Measurements from ENCODE around the gene CNTN4. TPM values are rescaled to one million over a fixed set of nuclear protein-coding genes. Genes with fewer than 3 reads are reported as not detected.
A peak's percentile ranks its signal among the peaks of the same experiment; 100 is the strongest.

Gene CNTN4
- total RNA-seq, 1 experiment from 2014 or later, result 1.6 TPM

DNA sequence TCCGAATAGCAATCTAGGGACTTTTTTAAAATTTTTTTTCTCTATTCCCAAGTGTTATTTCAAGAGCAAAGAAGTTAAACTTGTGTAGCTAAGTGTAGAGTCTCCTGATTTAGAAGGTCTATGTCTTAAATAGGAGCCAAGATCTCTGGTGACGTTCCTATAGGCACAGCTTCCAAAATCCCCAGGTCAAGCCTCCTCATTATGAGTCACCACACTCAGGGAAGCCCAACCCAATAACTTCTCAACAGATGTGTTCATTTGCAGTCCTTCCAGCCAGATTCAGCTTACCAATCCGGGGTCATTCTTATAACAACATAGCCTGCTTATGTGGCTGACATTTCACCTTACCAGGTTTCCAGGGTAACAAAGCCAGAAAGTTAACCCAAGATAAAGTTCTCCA lies 741.2 kb downstream of the CNTN4 start:
- Mint-ChIP-seq H3K36me3 (ENCODE audit: insufficient read depth in 1 of 3, low read depth in 3 of 3) (no peaks in the 10 kb centered on the region), H3K27ac (peak overlapping the region in 1 of 3 experiments; percentile 50; a peak in 2 of 7 replicates), H3K27me3 (ENCODE audit: low read depth) (no peaks in the 10 kb centered on the region; the same call in 1 of the 2 replicates), H3K4me3 (no peak overlapping the region), H3K9me3 (no peaks in the 10 kb centered on the region), H3K4me1 (peaks cover 0 to 3% of the 10 kb centered on the region in 2 experiments; a peak in 1 of 4 replicates)
- H4K5ac ChIP-seq (ENCODE audit: insufficient read length, low read depth, low read length), result no peak overlapping the region
- no peak overlapping the region for H2BK5ac ChIP-seq (ENCODE audit: insufficient read length, low read length)
- H3K18ac ChIP-seq (ENCODE audit: insufficient read length, low read depth, low read length), result no peak overlapping the region
- no peak overlapping the region for H3T11ph ChIP-seq (ENCODE audit: low read length)
- H3K79me1 ChIP-seq (ENCODE audit: insufficient read depth, low read depth, low read length, poor library complexity, severe bottlenecking), result no peaks in the 10 kb centered on the region
- no peaks in the 10 kb centered on the region for H3K27me3 ChIP-seq (ENCODE audit: insufficient read depth, low read length)
- H2BK12ac ChIP-seq (ENCODE audit: insufficient read length, low read depth, low read length), result no peak overlapping the region
- no peak for DNase-seq
- H4K20me1 ChIP-seq (ENCODE audit: control insufficient read depth, insufficient read depth, insufficient read length), result no peaks in the 10 kb centered on the region
- no peak overlapping the region for H2BK120ac ChIP-seq (ENCODE audit: low read depth, low read length, poor library complexity, severe bottlenecking)
- H3K23ac ChIP-seq (ENCODE audit: insufficient read length, low read depth, low read length), result no peak overlapping the region
- no peak overlapping the region for H2BK15ac ChIP-seq (ENCODE audit: low read depth, low read length)
- H3K9me3 ChIP-seq (ENCODE audit: control insufficient read depth, low read depth, low read length), result no peaks in the 10 kb centered on the region
- WGBS (ENCODE audit: extremely low coverage, insufficient read length, low lambda C conversion rate), result no CpG with 5 or more reads among the region's 3 CpGs
- H3K79me2 ChIP-seq (ENCODE audit: insufficient read depth, low read length), result no peaks in the 10 kb centered on the region
- H3K4me1 ChIP-seq (ENCODE audit: insufficient read depth, low read length), result no peaks in the 10 kb centered on the region
- H2AFZ ChIP-seq (ENCODE audit: low read length), result no peak overlapping the region
- H3K27ac ChIP-seq (ENCODE audit: insufficient read length, low read depth, low read length), result no peak overlapping the region
- H3K14ac ChIP-seq (ENCODE audit: insufficient read depth, low read length), result no peak overlapping the region
- no peak overlapping the region for H4K91ac ChIP-seq (ENCODE audit: insufficient read length, low read depth, low read length)
- no peak overlapping the region for H3K4me2 ChIP-seq (ENCODE audit: insufficient read depth, insufficient read length, low read length)
- H3K9ac ChIP-seq (ENCODE audit: extremely low read depth, insufficient read length, low read length), result no peak overlapping the region
- H2AK5ac ChIP-seq (ENCODE audit: insufficient read length, low read length), result no peak overlapping the region
- H3K23me2 ChIP-seq (ENCODE audit: insufficient read length, low read depth, low read length, poor library complexity, severe bottlenecking), result no peaks in the 10 kb centered on the region
- H3K56ac ChIP-seq (ENCODE audit: insufficient read length, low read depth, low read length), result no peak overlapping the region
- H4K8ac ChIP-seq (replicated peaks; ENCODE audit: insufficient read length, low read depth, low read length), result no peak overlapping the region
- H3K4ac ChIP-seq (ENCODE audit: low read depth, low read length), result no peak overlapping the region
- TF ChIP-seq, protein P1, sequence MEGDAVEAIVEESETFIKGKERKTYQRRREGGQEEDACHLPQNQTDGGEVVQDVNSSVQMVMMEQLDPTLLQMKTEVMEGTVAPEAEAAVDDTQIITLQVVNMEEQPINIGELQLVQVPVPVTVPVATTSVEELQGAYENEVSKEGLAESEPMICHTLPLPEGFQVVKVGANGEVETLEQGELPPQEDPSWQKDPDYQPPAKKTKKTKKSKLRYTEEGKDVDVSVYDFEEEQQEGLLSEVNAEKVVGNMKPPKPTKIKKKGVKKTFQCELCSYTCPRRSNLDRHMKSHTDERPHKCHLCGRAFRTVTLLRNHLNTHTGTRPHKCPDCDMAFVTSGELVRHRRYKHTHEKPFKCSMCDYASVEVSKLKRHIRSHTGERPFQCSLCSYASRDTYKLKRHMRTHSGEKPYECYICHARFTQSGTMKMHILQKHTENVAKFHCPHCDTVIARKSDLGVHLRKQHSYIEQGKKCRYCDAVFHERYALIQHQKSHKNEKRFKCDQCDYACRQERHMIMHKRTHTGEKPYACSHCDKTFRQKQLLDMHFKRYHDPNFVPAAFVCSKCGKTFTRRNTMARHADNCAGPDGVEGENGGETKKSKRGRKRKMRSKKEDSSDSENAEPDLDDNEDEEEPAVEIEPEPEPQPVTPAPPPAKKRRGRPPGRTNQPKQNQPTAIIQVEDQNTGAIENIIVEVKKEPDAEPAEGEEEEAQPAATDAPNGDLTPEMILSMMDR (conservative IDR thresholded peaks at IDR 0.05), result no peak
- no peak overlapping the region for H2BK20ac ChIP-seq (ENCODE audit: low read depth, low read length, poor library complexity, severe bottlenecking)

Measured in H9 (cell line).